ENCODE measurements around the gene HP1BP3. TPM values are rescaled to one million over a fixed set of nuclear protein-coding genes. Genes with fewer than 3 reads are reported as not detected.
"Not testable (repeated sequence)": the region's sequence is repeated elsewhere in the genome, so short reads cannot be mapped to it uniquely, and the experiment has no call there.

HP1BP3 gene
- total and polyA plus RNA-seq, 5 donors: 58.1 to 147 (median 140) TPM

DNA sequence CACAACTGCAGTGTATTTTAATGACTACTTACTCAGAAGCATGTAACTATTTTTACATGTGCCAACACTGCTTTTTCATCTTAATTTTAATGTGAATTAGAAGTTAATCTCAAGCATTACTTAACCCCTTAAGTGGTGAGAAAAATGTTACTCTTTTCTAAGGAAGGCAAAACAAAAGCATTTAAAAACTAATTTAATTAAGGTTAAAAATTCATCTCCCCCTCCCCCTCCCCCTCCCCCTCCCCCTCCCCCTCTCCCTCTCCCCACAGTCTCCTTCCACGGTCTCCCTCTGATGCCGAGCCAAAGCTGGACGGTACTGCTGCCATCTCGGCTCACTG, 27.4 kb upstream of the HP1BP3 start:
- no peak for ATAC-seq

GRCh38 chr1:20811916-20812315, 24.8 kb upstream of the HP1BP3 start:
- intact Hi-C loops (cut with DNase I): no loop called here
- ATAC-seq (no peak), DNase-seq (no peak)
- Histone ChIP-seq H3K27ac (ENCODE audit: low read length) (no peak overlapping the region), H3K4me1 (ENCODE audit: control insufficient read depth, insufficient read depth, low read length) (no peaks in the 10 kb centered on the region), H3K27me3 (ENCODE audit: control insufficient read depth, insufficient read depth) (no peaks in the 10 kb centered on the region), H3K4me3 (ENCODE audit: low read length) (no peak overlapping the region), H3K9me3 (ENCODE audit: control insufficient read depth, low read length) (no peaks in the 10 kb centered on the region)
- WGBS: 68% methylated on average over 5 of the region's 5 CpGs

More for the DNA sequence above, 27.4 kb upstream of the HP1BP3 start:
- Histone ChIP-seq H3K27me3 (ENCODE audit: control insufficient read depth, insufficient read depth) (no peaks in the 10 kb centered on the region), H3K4me3 (ENCODE audit: low read length) (no peak overlapping the region), H3K27ac (ENCODE audit: low read length) (no peak overlapping the region), H3K9me3 (ENCODE audit: control insufficient read depth, low read length) (no peaks in the 10 kb centered on the region), H3K4me1 (ENCODE audit: control insufficient read depth, insufficient read depth, low read length) (no peaks in the 10 kb centered on the region)
- DNase-seq: no peak
- WGBS: no CpG with 5 or more reads among the region's 4 CpGs
- intact Hi-C loops (cut with DNase I): no loop called here

DNA sequence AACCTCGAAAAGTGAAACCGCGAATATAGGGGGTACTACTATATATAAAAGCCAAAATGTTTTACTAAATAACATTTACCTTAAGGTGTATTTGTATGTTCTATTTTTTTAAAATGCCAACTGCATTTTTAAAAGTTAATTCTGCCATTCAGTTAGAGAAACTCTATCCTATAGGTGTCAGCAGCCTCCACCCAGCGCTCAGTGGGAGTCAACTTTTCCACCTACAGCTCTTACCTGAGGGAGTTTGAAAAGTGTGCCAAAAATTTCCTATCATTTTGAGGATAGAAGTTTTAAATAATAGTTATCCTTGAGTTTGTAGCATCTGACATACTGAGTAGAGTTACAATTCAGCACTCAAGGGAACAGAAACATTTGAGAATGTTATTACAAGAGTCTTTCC, 6.1 kb upstream of the HP1BP3 start:
- WGBS: 98% methylated on average over 4 of the region's 4 CpGs

GRCh38 chr1:20792196-20792595, 5.1 kb upstream of the HP1BP3 start:
- no peak for DNase-seq
- H3K4me1 ChIP-seq (ENCODE audit: control insufficient read depth, insufficient read depth, low read length): no peaks in the 10 kb centered on the region
- WGBS: 70% methylated on average over 2 of the region's 2 CpGs
- H3K27ac ChIP-seq (ENCODE audit: low read length): no peak overlapping the region
- no peak for ATAC-seq
- H3K9me3 ChIP-seq (ENCODE audit: control insufficient read depth, low read length): no peaks in the 10 kb centered on the region
- no peaks in the 10 kb centered on the region for H3K27me3 ChIP-seq (ENCODE audit: control insufficient read depth, insufficient read depth)
- H3K4me3 ChIP-seq (ENCODE audit: low read length): no peak overlapping the region
- intact Hi-C loops (cut with DNase I): no loop called here

More for the DNA sequence above, 6.1 kb upstream of the HP1BP3 start:
- Histone ChIP-seq H3K9me3 (ENCODE audit: control insufficient read depth, low read length) (no peaks in the 10 kb centered on the region), H3K4me1 (ENCODE audit: control insufficient read depth, insufficient read depth, low read length) (no peaks in the 10 kb centered on the region), H3K27me3 (ENCODE audit: control insufficient read depth, insufficient read depth) (no peaks in the 10 kb centered on the region), H3K4me3 (ENCODE audit: low read length) (no peak overlapping the region), H3K27ac (ENCODE audit: low read length) (no peak overlapping the region)
- no peak for ATAC-seq
- intact Hi-C loops (cut with DNase I): no loop called here
- no peak for DNase-seq

- intact Hi-C loops (cut with DNase I): no loop called here
- Histone ChIP-seq H3K27me3 (ENCODE audit: control insufficient read depth, insufficient read depth) (no peaks in the 10 kb centered on the region), H3K27ac (ENCODE audit: low read length) (no peak overlapping the region), H3K9me3 (ENCODE audit: control insufficient read depth, low read length) (no peaks in the 10 kb centered on the region), H3K4me1 (ENCODE audit: control insufficient read depth, insufficient read depth, low read length) (no peaks in the 10 kb centered on the region), H3K4me3 (ENCODE audit: low read length) (no peak overlapping the region)
- DNase-seq (no peak), ATAC-seq (no peak)
- WGBS: 73% methylated on average over 3 of the region's 3 CpGs
Measured at GRCh38 chr1:20790785-20791184, 3.7 kb upstream of the HP1BP3 start.

- intact Hi-C loops (cut with DNase I): not testable (repeated sequence)
Measured at GRCh38 chr1:20789598-20789997, 2.5 kb upstream of the HP1BP3 start.

DNA sequence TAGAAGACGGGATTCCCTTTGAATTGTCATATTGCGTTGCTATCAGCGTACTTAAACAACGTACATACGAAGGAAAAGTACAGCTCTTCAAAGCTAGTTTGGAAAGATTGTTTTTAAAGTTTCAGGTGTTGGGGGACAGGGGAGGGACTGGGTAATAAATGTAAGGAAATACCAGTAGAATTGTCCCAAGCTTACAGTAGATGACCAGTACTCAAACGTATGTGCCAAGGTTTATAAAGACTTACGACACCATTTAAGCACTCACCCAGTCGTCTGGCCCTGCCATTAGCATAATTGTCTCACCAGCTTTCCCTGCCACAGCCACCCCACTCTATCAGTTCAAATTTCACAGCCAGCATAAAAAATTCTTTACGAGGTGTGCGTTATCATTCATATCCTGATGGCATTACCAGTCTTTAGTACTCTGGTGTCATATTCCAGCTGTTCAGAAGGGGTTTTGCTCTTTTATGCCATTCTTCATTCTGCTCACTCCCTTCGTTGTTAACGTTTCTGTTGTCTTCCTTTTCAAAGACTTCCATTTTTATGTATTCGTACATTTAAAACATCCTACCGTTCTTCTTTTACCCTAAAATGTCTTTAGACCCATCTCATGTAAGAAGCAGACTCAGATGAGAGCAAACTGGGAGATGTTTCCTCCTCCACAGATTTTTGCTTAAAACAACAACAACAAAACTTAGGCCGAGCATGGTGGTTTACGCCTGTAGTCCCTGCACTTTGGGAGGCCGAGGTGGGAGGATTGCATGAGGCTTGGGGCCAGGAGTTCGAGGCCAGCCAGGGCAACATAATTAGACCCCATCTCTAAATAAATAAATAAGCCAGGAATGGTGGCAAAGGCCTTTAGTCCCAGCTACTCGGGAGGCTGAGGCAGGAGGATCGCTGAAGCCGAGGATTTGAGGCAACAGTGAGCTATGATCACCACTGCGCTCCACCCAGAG, 1.0 kb upstream of the HP1BP3 start:
- Histone ChIP-seq H3K4me1 (ENCODE audit: control insufficient read depth, insufficient read depth, low read length) (no peaks in the 10 kb centered on the region), H3K9me3 (ENCODE audit: control insufficient read depth, low read length) (no peaks in the 10 kb centered on the region), H3K4me3 (ENCODE audit: low read length) (peak overlapping the region; percentile 98), H3K27ac (ENCODE audit: low read length) (peak overlapping the region; percentile 100), H3K27me3 (ENCODE audit: control insufficient read depth, insufficient read depth) (no peaks in the 10 kb centered on the region)
- ATAC-seq (no peak), DNase-seq (peak in 1 of 3 donors; percentile 17)
- 42% methylated on average over 22 of the region's 22 CpGs for WGBS
- intact Hi-C loops (cut with DNase I): no loop called here

More at GRCh38 chr1:20789598-20789997, 2.5 kb upstream of the HP1BP3 start:
- H3K27ac ChIP-seq (ENCODE audit: low read length); H3K4me3 ChIP-seq (ENCODE audit: low read length); DNase-seq; ATAC-seq; H3K9me3 ChIP-seq (ENCODE audit: control insufficient read depth, low read length); H3K4me1 ChIP-seq (ENCODE audit: control insufficient read depth, insufficient read depth, low read length); H3K27me3 ChIP-seq (ENCODE audit: control insufficient read depth, insufficient read depth): not testable (repeated sequence)
- WGBS: 92% methylated on average over 9 of the region's 9 CpGs

- under 1% methylated on average over 102 of the region's 102 CpGs for WGBS
- Histone ChIP-seq H3K9me3 (ENCODE audit: control insufficient read depth, low read length) (no peaks in the 10 kb centered on the region), H3K4me3 (ENCODE audit: low read length) (peak overlapping the region; percentile 98), H3K4me1 (ENCODE audit: control insufficient read depth, insufficient read depth, low read length) (no peaks in the 10 kb centered on the region), H3K27ac (ENCODE audit: low read length) (peak overlapping the region; percentile 96), H3K27me3 (ENCODE audit: control insufficient read depth, insufficient read depth) (no peaks in the 10 kb centered on the region)
- DNase-seq (peak; percentile 95 to 99 (median 98)), ATAC-seq (peak; percentile 96)
- intact Hi-C loops (cut with DNase I): no loop called here
Measured at GRCh38 chr1:20786253-20787028, 666 bp downstream of the HP1BP3 start.

DNA sequence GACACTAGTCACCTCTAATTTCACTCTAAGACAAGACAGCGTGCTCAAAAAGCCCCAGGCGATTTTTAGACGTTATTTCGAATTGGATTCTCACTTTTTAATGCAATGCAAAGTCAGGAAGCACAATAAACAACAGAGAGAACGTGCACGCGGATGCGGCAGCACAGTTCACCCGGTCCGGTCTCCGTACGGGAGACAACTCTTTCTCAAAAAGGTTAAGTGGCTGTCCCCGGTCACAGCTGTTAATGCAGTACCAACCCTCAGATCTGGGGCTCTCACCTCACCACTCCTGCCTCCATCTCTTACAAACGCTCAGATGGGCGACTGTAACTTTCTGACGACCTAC, 1.2 kb downstream of the HP1BP3 start:
- intact Hi-C loops (cut with DNase I): no loop called here
- Histone ChIP-seq H3K4me1 (ENCODE audit: control insufficient read depth, insufficient read depth, low read length) (no peaks in the 10 kb centered on the region), H3K9me3 (ENCODE audit: control insufficient read depth, low read length) (no peaks in the 10 kb centered on the region), H3K4me3 (ENCODE audit: low read length) (peak overlapping the region; percentile 98), H3K27ac (ENCODE audit: low read length) (peak overlapping the region; percentile 71), H3K27me3 (ENCODE audit: control insufficient read depth, insufficient read depth) (no peaks in the 10 kb centered on the region)
- WGBS: under 1% methylated on average over 16 of the region's 16 CpGs
- ATAC-seq (peak in 1 of 2 donors; percentile 9), DNase-seq (no peak)

GRCh38 chr1:20775700-20776099, 11.4 kb downstream of the HP1BP3 start:
- intact Hi-C loops (cut with DNase I): no loop called here
- no peak for DNase-seq
- no peak for ATAC-seq
- H3K27ac ChIP-seq (ENCODE audit: low read length): no peak overlapping the region
- H3K27me3 ChIP-seq (ENCODE audit: control insufficient read depth, insufficient read depth): no peaks in the 10 kb centered on the region
- no peaks in the 10 kb centered on the region for H3K4me1 ChIP-seq (ENCODE audit: control insufficient read depth, insufficient read depth, low read length)
- H3K9me3 ChIP-seq (ENCODE audit: control insufficient read depth, low read length): no peaks in the 10 kb centered on the region
- H3K4me3 ChIP-seq (ENCODE audit: low read length): no peak overlapping the region
- 93% methylated on average over 4 of the region's 4 CpGs for WGBS

DNA sequence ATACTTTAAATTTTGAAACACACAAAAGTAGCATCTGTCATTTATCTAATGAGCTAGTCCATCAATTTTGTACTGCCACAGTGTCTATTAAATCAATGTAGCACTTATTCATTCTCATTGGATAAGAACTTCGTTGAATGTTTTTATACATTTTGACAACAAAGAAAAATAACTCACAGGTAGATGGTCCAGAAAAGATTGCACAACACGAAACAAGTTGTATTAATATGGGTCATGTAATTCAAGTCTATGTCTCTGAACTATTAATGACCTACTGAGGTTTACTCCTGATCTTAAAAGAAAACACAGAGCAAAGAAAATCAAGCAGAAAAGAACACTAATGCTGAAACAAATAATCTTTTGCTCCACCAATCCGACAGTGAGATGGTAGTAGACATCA, 15.3 kb downstream of the HP1BP3 start:
- DNase-seq (no peak), ATAC-seq (no peak)
- Histone ChIP-seq H3K4me3 (ENCODE audit: low read length) (no peak overlapping the region), H3K9me3 (ENCODE audit: control insufficient read depth, low read length) (no peaks in the 10 kb centered on the region), H3K4me1 (ENCODE audit: control insufficient read depth, insufficient read depth, low read length) (no peaks in the 10 kb centered on the region), H3K27ac (ENCODE audit: low read length) (no peak overlapping the region), H3K27me3 (ENCODE audit: control insufficient read depth, insufficient read depth) (no peaks in the 10 kb centered on the region)
- intact Hi-C loops (cut with DNase I): no loop called here
- 89% methylated on average over 3 of the region's 3 CpGs for WGBS
